HEK293T (cell line): ENCODE results near the gene AP1G1.
"Not testable (repeated sequence)": the region's sequence is repeated elsewhere in the genome, so short reads cannot be mapped to it uniquely, and the experiment has no call there.

Source experiments
- CTCF ChIA-PET: fragments of 350-600 bp; formaldehyde crosslinking; extraction: SDS; loops from one replicate; lab custom pipeline; 2021; ENCODE audit warnings: antibody characterized with exemption, inconsistent platforms; lab: Yijun Ruan, JAX
- POLR2A ChIA-PET: fragments of 350-600 bp; formaldehyde crosslinking; extraction: SDS; loops from one replicate; lab custom pipeline; 2020; ENCODE audit warnings: antibody characterized with exemption, inconsistent platforms; lab: Yijun Ruan, JAX
- DNase-seq: peaks from one replicate; pipeline ENCODE4 v3.0.0; 2012; ENCODE audit warnings: mixed read lengths; ENCODE audit errors: extremely low spot score
- ARNT ChIP-seq: fragments of 450-650 bp; IDR thresholded peaks from 2 replicates; pipeline ENCODE4 v1.6.1; 2017; ENCODE audit warnings: mild to moderate bottlenecking
- BHLHE40 ChIP-seq: fragments of 450-650 bp; IDR thresholded peaks from 2 replicates; pipeline ENCODE4 v1.6.1; 2016; ENCODE audit warnings: mild to moderate bottlenecking, moderate library complexity, borderline replicate concordance
- CTBP1 ChIP-seq: fragments of 450-650 bp; IDR thresholded peaks from 2 replicates; pipeline ENCODE4 v1.6.1; 2016; ENCODE audit warnings: borderline replicate concordance
- ELF4 ChIP-seq: fragments of 450-650 bp; IDR thresholded peaks from 2 replicates; pipeline ENCODE4 v1.6.1; 2017; ENCODE audit warnings: antibody characterized with exemption
- FOXA1 ChIP-seq: fragments of 450-650 bp; IDR thresholded peaks from 2 replicates; pipeline ENCODE4 v1.6.1; 2016; ENCODE audit warnings: mild to moderate bottlenecking
- FOXK2 ChIP-seq: fragments of 450-650 bp; IDR thresholded peaks from 2 replicates; pipeline ENCODE4 v1.6.1; 2016; ENCODE audit warnings: mild to moderate bottlenecking
- FOXM1 ChIP-seq: fragments of 450-650 bp; IDR thresholded peaks from 2 replicates; pipeline ENCODE4 v1.6.1; 2017; ENCODE audit warnings: mild to moderate bottlenecking, borderline replicate concordance
- HDGF ChIP-seq: fragments of 450-650 bp; IDR thresholded peaks from 2 replicates; pipeline ENCODE4 v1.6.1; 2017; ENCODE audit warnings: antibody characterized with exemption, borderline replicate concordance
- L3MBTL2 ChIP-seq: fragments of 450-650 bp; conservative IDR thresholded peaks from 2 replicates; pipeline ENCODE4 v1.6.1; 2016; ENCODE audit warnings: mild to moderate bottlenecking
- LEF1 ChIP-seq: fragments of 450-650 bp; IDR thresholded peaks from 2 replicates; pipeline ENCODE4 v1.6.1; 2017; ENCODE audit warnings: mild to moderate bottlenecking, borderline replicate concordance
- NFRKB ChIP-seq: fragments of 450-650 bp; IDR thresholded peaks from 2 replicates; pipeline ENCODE4 v1.6.1; 2016; ENCODE audit warnings: mild to moderate bottlenecking, moderate library complexity
- PKNOX1 ChIP-seq: fragments of 450-650 bp; IDR thresholded peaks from 2 replicates; pipeline ENCODE4 v1.6.1; 2016
- SP1 ChIP-seq: fragments of 450-650 bp; IDR thresholded peaks from 2 replicates; pipeline ENCODE4 v1.6.1; 2017
- SUZ12 ChIP-seq: fragments of 450-650 bp; IDR thresholded peaks from 2 replicates; pipeline ENCODE4 v1.6.1; 2016; ENCODE audit warnings: mild to moderate bottlenecking
- TARDBP ChIP-seq: fragments of 450-650 bp; IDR thresholded peaks from 2 replicates; pipeline ENCODE4 v1.6.1; 2016
- ZNF384 ChIP-seq: fragments of 450-650 bp; IDR thresholded peaks from 2 replicates; pipeline ENCODE4 v1.6.1; 2016

AP1G1 gene

DNA sequence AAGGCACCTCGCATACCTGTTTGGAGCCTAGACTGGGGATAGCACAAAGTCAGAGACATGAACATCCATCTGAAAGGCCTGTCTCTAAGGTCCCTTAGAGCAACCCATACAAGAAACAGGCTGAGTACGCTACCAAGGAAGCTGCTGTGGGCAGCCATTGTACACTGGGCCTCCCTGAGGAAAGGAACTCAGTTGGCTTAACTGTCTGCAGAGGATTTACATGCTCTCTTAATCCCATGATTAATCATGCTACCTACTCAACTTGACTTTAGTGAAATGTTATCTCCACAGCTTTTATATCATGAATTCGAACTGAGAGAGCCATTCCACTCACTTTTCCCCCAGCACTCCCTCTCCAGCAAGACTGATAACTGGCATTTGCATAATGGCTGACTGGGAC, 110.1 kb downstream of the AP1G1 start:
- ChIA-PET CTCF (no interaction called here), POLR2A (no interaction called here)
- DNase-seq: no peak
- TF ChIP-seq ELF4 (no peak), LEF1 (no peak), TARDBP (no peak)

DNA sequence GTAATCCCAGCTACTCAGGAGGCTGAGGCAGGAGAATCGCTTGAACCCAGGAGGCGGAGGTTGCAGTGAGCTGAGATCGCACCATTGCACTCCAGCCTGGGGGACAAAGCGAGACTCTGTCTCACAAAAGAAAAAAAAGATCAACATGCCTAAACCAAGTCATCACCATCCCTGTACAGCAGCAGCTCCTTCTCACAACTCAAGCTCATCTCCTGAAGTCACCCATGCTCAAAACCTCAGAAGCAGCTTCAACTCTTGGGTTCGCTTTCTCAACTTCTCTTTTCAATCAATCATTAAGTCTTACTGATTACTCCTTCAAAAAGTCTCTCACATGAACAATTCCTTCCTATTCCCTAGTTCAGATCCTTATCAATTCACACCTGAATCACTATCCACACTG, 115.5 kb downstream of the AP1G1 start:
- ChIA-PET POLR2A (no interaction called here), CTCF (no interaction called here)
- TF ChIP-seq SUZ12: no peak
- TF ChIP-seq FOXA1: no peak
- no peak for TF ChIP-seq NFRKB
- TF ChIP-seq LEF1: no peak
- DNase-seq: no peak

DNA sequence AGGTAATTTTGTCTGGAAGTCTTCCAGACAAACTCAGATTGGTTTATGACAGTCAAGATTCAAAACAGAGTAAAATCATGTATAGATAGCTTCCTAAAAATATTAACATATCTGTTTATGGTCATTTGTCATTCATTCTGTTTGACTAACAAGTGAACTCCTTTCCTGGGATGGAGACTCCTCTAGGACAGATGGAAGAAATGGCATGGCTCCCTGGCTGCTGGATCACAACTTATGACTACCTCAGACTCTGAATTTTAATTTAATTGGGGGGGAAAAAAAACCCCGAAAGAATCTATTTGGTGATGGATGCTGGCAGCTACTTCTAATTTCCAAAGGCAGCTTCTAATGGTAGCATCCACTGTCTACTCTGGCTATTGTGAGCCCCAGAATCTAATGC, 118.7 kb downstream of the AP1G1 start:
- DNase-seq: no peak
- ChIA-PET CTCF (no interaction called here), POLR2A (no interaction called here)
- TF ChIP-seq ELF4 (no peak), L3MBTL2 (no peak), NFRKB (no peak), LEF1 (no peak), ZNF384 (no peak), FOXM1 (no peak), FOXK2 (no peak), FOXA1 (no peak), BHLHE40 (no peak), SP1 (no peak), HDGF (no peak), SUZ12 (no peak)

DNA sequence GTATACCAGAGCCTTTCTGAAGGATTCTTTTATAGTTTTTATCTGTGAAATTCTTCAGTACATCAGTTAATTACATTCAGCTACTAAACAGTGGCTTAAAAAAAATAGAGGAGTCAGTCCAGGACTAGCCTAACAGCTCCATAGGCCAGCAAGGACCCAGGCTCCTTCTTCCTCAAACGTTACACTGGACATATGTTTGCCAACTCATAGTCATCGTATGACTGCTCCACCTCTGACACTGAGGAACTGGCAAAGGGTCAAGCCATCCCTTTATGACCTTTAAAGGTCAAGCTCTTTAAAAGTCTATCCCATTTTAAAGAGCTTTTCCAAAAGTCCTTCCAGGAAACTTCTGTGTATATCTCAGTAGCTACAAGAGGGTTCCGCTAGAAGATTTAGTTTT, 120.8 kb downstream of the AP1G1 start:
- DNase-seq: no peak
- ChIA-PET CTCF (no interaction called here), POLR2A (no interaction called here)
- TF ChIP-seq ZNF384 (no peak), HDGF (no peak), L3MBTL2 (no peak), CTBP1 (no peak), SUZ12 (no peak), FOXA1 (no peak), LEF1 (no peak), ARNT (no peak), SP1 (no peak), FOXM1 (no peak), NFRKB (no peak), BHLHE40 (no peak), TARDBP (no peak), ELF4 (no peak), PKNOX1 (no peak), FOXK2 (no peak)

DNA sequence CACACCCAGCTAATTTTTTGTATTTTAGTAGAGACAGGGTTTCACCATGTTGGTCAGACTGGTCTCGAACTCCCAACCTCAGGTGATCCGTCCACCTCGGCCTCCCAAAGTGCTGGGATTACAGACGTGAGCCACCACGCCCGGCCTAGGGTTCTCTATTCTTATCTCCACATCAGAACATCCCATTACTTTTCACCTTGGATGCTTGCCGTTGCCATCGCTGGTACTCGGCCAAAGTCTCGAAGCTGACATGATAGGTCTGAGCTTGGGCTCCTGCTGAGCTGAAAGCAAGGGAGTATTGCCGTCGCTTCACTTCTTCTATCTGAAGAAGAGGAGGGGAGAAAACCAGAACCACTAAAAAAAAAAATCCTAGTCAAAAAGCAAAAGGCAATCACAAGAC, 124.4 kb downstream of the AP1G1 start:
- CTCF ChIA-PET, POLR2A ChIA-PET, DNase-seq: not testable (repeated sequence)

- ChIA-PET POLR2A (no interaction called here), CTCF (interaction anchor here (1.2 kb wide), 1 partner anchor 9 kb away, joined by 3 read pairs; no protein-coding TSS in a partner anchor)
- DNase-seq: no peak
- TF ChIP-seq TARDBP (no peak), NFRKB (no peak), BHLHE40 (no peak), ARNT (no peak), FOXA1 (no peak), FOXK2 (no peak), SUZ12 (no peak), L3MBTL2 (no peak), ELF4 (no peak), LEF1 (no peak), HDGF (no peak), CTBP1 (no peak)
Measured at GRCh38 chr16:71681360-71681759, 127.3 kb downstream of the AP1G1 start.
